ENCODE data around the gene TCERG1L. TPM values are rescaled to one million over a fixed set of nuclear protein-coding genes. Genes with fewer than 3 reads are reported as not detected.

The TCERG1L gene
- total RNA-seq, 2 experiments from 2014 or later, result not detected

GRCh38 chr10:131162866-131163843 is 148.4 kb downstream of the TCERG1L start:
- no peak overlapping the region for H3K4me3 Mint-ChIP-seq
- intact Hi-C loops (cut with micrococcal nuclease), result no loop called here
- H3K4me1 Mint-ChIP-seq (ENCODE audit: low read depth), result no peaks in the 10 kb centered on the region
- ChIA-PET POLR2A (no interaction called here), CTCF (no interaction called here)
- no peak overlapping the region for H3K27ac Mint-ChIP-seq
- no peaks in the 10 kb centered on the region for H3K27me3 Mint-ChIP-seq
- ATAC-seq, result no peak
- no peak for DNase-seq
- H3K9me3 Mint-ChIP-seq, result no peaks in the 10 kb centered on the region
- no peaks in the 10 kb centered on the region for H3K36me3 Mint-ChIP-seq (ENCODE audit: low read depth)
- no peak for TF ChIP-seq CTCF (IDR thresholded peaks at IDR 0.05)

- POLR2A ChIA-PET, result no interaction called here
- no peaks in the 10 kb centered on the region for H3K36me3 Mint-ChIP-seq (ENCODE audit: low read depth)
- no peak for TF ChIP-seq CTCF (IDR thresholded peaks at IDR 0.05)
- intact Hi-C loops (cut with micrococcal nuclease), result no loop called here
- H3K4me3 Mint-ChIP-seq, result no peak overlapping the region
- no peak overlapping the region for H3K27ac Mint-ChIP-seq
- ATAC-seq, result no peak
- CTCF ChIA-PET, result no interaction called here
- H3K9me3 Mint-ChIP-seq, result no peaks in the 10 kb centered on the region
- no peak for DNase-seq
- H3K4me1 Mint-ChIP-seq (ENCODE audit: low read depth), result no peaks in the 10 kb centered on the region
- H3K27me3 Mint-ChIP-seq, result no peaks in the 10 kb centered on the region
Observed at GRCh38 chr10:131162211-131162610, 149.3 kb downstream of the TCERG1L start.

GRCh38 chr10:131161087-131161486 is 150.4 kb downstream of the TCERG1L start:
- no peaks in the 10 kb centered on the region for H3K36me3 Mint-ChIP-seq (ENCODE audit: low read depth)
- DNase-seq (no peak), ATAC-seq (no peak)
- no peak overlapping the region for H3K27ac Mint-ChIP-seq
- intact Hi-C loops (cut with micrococcal nuclease), result no loop called here
- no peak for TF ChIP-seq CTCF (IDR thresholded peaks at IDR 0.05)
- no peaks in the 10 kb centered on the region for H3K4me1 Mint-ChIP-seq (ENCODE audit: low read depth)
- ChIA-PET POLR2A (no interaction called here), CTCF (no interaction called here)
- H3K9me3 Mint-ChIP-seq, result no peaks in the 10 kb centered on the region
- H3K4me3 Mint-ChIP-seq, result no peak overlapping the region
- no peaks in the 10 kb centered on the region for H3K27me3 Mint-ChIP-seq

GRCh38 chr10:131160219-131160875 is 151.2 kb downstream of the TCERG1L start:
- no peaks in the 10 kb centered on the region for H3K36me3 Mint-ChIP-seq (ENCODE audit: low read depth)
- DNase-seq, result no peak
- no peak overlapping the region for H3K4me3 Mint-ChIP-seq
- no peak overlapping the region for H3K27ac Mint-ChIP-seq
- no peak for TF ChIP-seq CTCF (IDR thresholded peaks at IDR 0.05)
- no peak for ATAC-seq
- no peaks in the 10 kb centered on the region for H3K27me3 Mint-ChIP-seq
- ChIA-PET POLR2A (no interaction called here), CTCF (no interaction called here)
- no peaks in the 10 kb centered on the region for H3K9me3 Mint-ChIP-seq
- H3K4me1 Mint-ChIP-seq (ENCODE audit: low read depth), result no peaks in the 10 kb centered on the region
- intact Hi-C loops (cut with micrococcal nuclease), result no loop called here

- Mint-ChIP-seq H3K4me3 (no peak overlapping the region), H3K27ac (no peak overlapping the region), H3K36me3 (ENCODE audit: low read depth) (no peaks in the 10 kb centered on the region), H3K4me1 (ENCODE audit: low read depth) (no peaks in the 10 kb centered on the region), H3K9me3 (no peaks in the 10 kb centered on the region), H3K27me3 (no peaks in the 10 kb centered on the region)
- ChIA-PET CTCF (no interaction called here), POLR2A (no interaction called here)
- ATAC-seq (no peak), DNase-seq (no peak)
- no peak for TF ChIP-seq CTCF (IDR thresholded peaks at IDR 0.05)
- intact Hi-C loops (cut with micrococcal nuclease), result no loop called here
Observed at GRCh38 chr10:131159771-131160170, 151.8 kb downstream of the TCERG1L start.
